VCaP (cell line): ENCODE data around the gene ZNF587.
"Not testable (repeated sequence)": the region's sequence is repeated elsewhere in the genome, so short reads cannot be mapped to it uniquely, and the experiment has no call there.

Experiments
- H3K27ac ChIP-seq: fragments of 450-650 bp; 2 replicates; pipeline ENCODE4 v1.5.1; 2017
- CTCF ChIP-seq: fragments of 450-650 bp; conservative IDR thresholded peaks from 2 replicates; pipeline ENCODE4 v1.5.1; 2017; ENCODE audit warnings: mild to moderate bottlenecking, moderate library complexity

ZNF587 gene

GRCh38 chr19:57872450-57872849 is 22.8 kb downstream of the ZNF587 start:
- H3K27ac ChIP-seq: no peak overlapping the region
- no peak for TF ChIP-seq CTCF

- H3K27ac ChIP-seq: not testable (repeated sequence)
Observed at GRCh38 chr19:57873883-57874799, 24.5 kb downstream of the ZNF587 start.

GRCh38 chr19:57886046-57886445 is 36.4 kb downstream of the ZNF587 start:
- no peak overlapping the region for H3K27ac ChIP-seq
- TF ChIP-seq CTCF: no peak

GRCh38 chr19:57887195-57887941 is 37.7 kb downstream of the ZNF587 start:
- peak; percentile 43; the same call in 1 of the 2 replicates for TF ChIP-seq CTCF
- H3K27ac ChIP-seq: peak overlapping the region; percentile 94

- TF ChIP-seq CTCF: no peak
- H3K27ac ChIP-seq: peak overlapping the region; percentile 94
Observed at GRCh38 chr19:57888107-57888559, 38.5 kb downstream of the ZNF587 start.

- peak within 1 kb of the TSS; percentile 94 for H3K27ac ChIP-seq
- no peak for TF ChIP-seq CTCF
Observed at GRCh38 chr19:57888560-57889231, 39.0 kb downstream of the ZNF587 start, which contains the start of gene ZNF814. ZNF814 (minus strand) TSS chr19:57889037; CDS start chr19:57888802, 235 bp downstream.

- H3K27ac ChIP-seq: not testable (repeated sequence)
Observed at GRCh38 chr19:57890706-57891105, 41.0 kb downstream of the ZNF587 start.

- H3K27ac ChIP-seq: no peak overlapping the region
- no peak for TF ChIP-seq CTCF
Observed at GRCh38 chr19:57900311-57900710, 50.7 kb downstream of the ZNF587 start.
